ENCODE measurements around the gene OPHN1. TPM values are rescaled to one million over a fixed set of nuclear protein-coding genes. Genes with fewer than 3 reads are reported as not detected.

OPHN1 gene
- total RNA-seq, 1 donor from 2014 or later: 10.7 TPM

- no peak overlapping the region for H3K4me3 ChIP-seq
- no peak for TF ChIP-seq CTCF (IDR thresholded peaks at IDR 0.05)
- intact Hi-C loops (cut with DNase I): no loop called here
- no peaks in the 10 kb centered on the region for H3K36me3 ChIP-seq
- DNase-seq: no peak
- no peak overlapping the region for H3K27ac ChIP-seq
- H3K9me3 ChIP-seq: no peaks in the 10 kb centered on the region
- no peak for ATAC-seq
- no peaks in the 10 kb centered on the region for H3K4me1 ChIP-seq
- H3K27me3 ChIP-seq (ENCODE audit: low read depth): no peaks in the 10 kb centered on the region
These were observed 133.4 kb downstream of the OPHN1 start for GRCh38 chrX:68299898-68300297.

- intact Hi-C loops (cut with DNase I): no loop called here
- TF ChIP-seq CTCF (IDR thresholded peaks at IDR 0.05): no peak
- no peak overlapping the region for H3K27ac ChIP-seq
These were observed 140.8 kb downstream of the OPHN1 start for GRCh38 chrX:68292471-68292870.

GRCh38 chrX:68288127-68288526, 145.2 kb downstream of the OPHN1 start:
- intact Hi-C loops (cut with DNase I): no loop called here
- no peak for ATAC-seq

More at GRCh38 chrX:68292471-68292870, 140.8 kb downstream of the OPHN1 start:
- Histone ChIP-seq H3K36me3 (no peaks in the 10 kb centered on the region), H3K4me3 (no peak overlapping the region), H3K27me3 (ENCODE audit: low read depth) (no peaks in the 10 kb centered on the region), H3K4me1 (no peaks in the 10 kb centered on the region), H3K9me3 (no peaks in the 10 kb centered on the region)
- ATAC-seq (no peak), DNase-seq (no peak)

GRCh38 chrX:68287419-68287818, 145.9 kb downstream of the OPHN1 start:
- ATAC-seq: no peak
- no peak overlapping the region for H3K4me3 ChIP-seq
- intact Hi-C loops (cut with DNase I): no loop called here

More at GRCh38 chrX:68288127-68288526, 145.2 kb downstream of the OPHN1 start:
- TF ChIP-seq CTCF (IDR thresholded peaks at IDR 0.05): no peak
- H3K36me3 ChIP-seq: no peaks in the 10 kb centered on the region
- no peak overlapping the region for H3K4me3 ChIP-seq
- no peaks in the 10 kb centered on the region for H3K27me3 ChIP-seq (ENCODE audit: low read depth)
- H3K9me3 ChIP-seq: no peaks in the 10 kb centered on the region
- H3K27ac ChIP-seq: no peak overlapping the region
- DNase-seq: no peak
- no peaks in the 10 kb centered on the region for H3K4me1 ChIP-seq

GRCh38 chrX:68286980-68287379, 146.3 kb downstream of the OPHN1 start:
- ATAC-seq (no peak), DNase-seq (no peak)
- intact Hi-C loops (cut with DNase I): no loop called here
- Histone ChIP-seq H3K4me3 (no peak overlapping the region), H3K36me3 (no peaks in the 10 kb centered on the region), H3K4me1 (no peaks in the 10 kb centered on the region), H3K27ac (no peak overlapping the region), H3K27me3 (ENCODE audit: low read depth) (no peaks in the 10 kb centered on the region), H3K9me3 (no peaks in the 10 kb centered on the region)
- TF ChIP-seq CTCF (IDR thresholded peaks at IDR 0.05): no peak

More at GRCh38 chrX:68287419-68287818, 145.9 kb downstream of the OPHN1 start:
- Histone ChIP-seq H3K9me3 (no peaks in the 10 kb centered on the region), H3K27me3 (ENCODE audit: low read depth) (no peaks in the 10 kb centered on the region), H3K36me3 (no peaks in the 10 kb centered on the region), H3K27ac (no peak overlapping the region), H3K4me1 (no peaks in the 10 kb centered on the region)
- no peak for DNase-seq
- TF ChIP-seq CTCF (IDR thresholded peaks at IDR 0.05): no peak

- intact Hi-C loops (cut with DNase I): no loop called here
- Histone ChIP-seq H3K27me3 (ENCODE audit: low read depth) (no peaks in the 10 kb centered on the region), H3K27ac (no peak overlapping the region), H3K4me1 (no peaks in the 10 kb centered on the region), H3K9me3 (no peaks in the 10 kb centered on the region), H3K36me3 (no peaks in the 10 kb centered on the region), H3K4me3 (no peak overlapping the region)
- no peak for TF ChIP-seq CTCF (IDR thresholded peaks at IDR 0.05)
- no peak for ATAC-seq
- DNase-seq: no peak
These were observed 147.2 kb downstream of the OPHN1 start for GRCh38 chrX:68286076-68286475.

Data from lower lobe of right lung (tissue), 2 donors.